ENCODE measurements around the gene TRAPPC3. TPM values are rescaled to one million over a fixed set of nuclear protein-coding genes. Genes with fewer than 3 reads are reported as not detected.

The TRAPPC3 gene
- total RNA-seq, 1 experiment from 2014 or later, result 86.6 TPM

DNA sequence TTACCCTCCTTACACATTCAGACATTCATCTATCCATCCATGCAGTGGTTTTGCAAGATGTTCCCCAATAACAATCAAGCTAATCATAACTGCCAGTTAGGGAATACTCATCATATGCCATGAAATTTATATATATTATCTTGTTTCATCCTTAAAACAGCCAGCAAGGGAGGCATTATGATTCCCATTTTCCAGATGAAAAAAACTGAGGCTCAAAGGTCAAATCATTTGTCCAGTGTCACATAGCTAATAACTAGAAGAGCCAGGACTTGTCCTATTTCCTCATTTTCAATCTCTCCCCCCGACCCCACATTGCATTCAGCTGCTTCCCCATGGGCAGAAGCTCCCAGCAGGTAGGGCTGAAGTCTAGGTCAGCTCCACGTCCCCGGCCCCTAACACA is 17.3 kb downstream of the TRAPPC3 start:
- intact Hi-C loops (cut with micrococcal nuclease; ENCODE audit: unreplicated experiment), result loop anchor here (5.0 kb wide), 1 partner anchor 35 kb away; no protein-coding TSS in a partner anchor
- H3K9me3 ChIP-seq (ENCODE audit: low read depth, low read length, poor library complexity, severe bottlenecking), result no peaks in the 10 kb centered on the region
- ChIA-PET POLR2A (ENCODE audit: low non-redundant PET) (no interaction called here), CTCF (no interaction called here)
- H3K36me3 ChIP-seq (ENCODE audit: insufficient read depth, low read length, poor library complexity, severe bottlenecking), result peaks cover 9% of the 10 kb centered on the region
- TF ChIP-seq EZH2 (IDR thresholded peaks at IDR 0.05; ENCODE audit: borderline replicate concordance, low read depth, low read length, poor library complexity, severe bottlenecking), result no peak
- TF ChIP-seq, protein P1, sequence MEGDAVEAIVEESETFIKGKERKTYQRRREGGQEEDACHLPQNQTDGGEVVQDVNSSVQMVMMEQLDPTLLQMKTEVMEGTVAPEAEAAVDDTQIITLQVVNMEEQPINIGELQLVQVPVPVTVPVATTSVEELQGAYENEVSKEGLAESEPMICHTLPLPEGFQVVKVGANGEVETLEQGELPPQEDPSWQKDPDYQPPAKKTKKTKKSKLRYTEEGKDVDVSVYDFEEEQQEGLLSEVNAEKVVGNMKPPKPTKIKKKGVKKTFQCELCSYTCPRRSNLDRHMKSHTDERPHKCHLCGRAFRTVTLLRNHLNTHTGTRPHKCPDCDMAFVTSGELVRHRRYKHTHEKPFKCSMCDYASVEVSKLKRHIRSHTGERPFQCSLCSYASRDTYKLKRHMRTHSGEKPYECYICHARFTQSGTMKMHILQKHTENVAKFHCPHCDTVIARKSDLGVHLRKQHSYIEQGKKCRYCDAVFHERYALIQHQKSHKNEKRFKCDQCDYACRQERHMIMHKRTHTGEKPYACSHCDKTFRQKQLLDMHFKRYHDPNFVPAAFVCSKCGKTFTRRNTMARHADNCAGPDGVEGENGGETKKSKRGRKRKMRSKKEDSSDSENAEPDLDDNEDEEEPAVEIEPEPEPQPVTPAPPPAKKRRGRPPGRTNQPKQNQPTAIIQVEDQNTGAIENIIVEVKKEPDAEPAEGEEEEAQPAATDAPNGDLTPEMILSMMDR (conservative IDR thresholded peaks at IDR 0.05; ENCODE audit: low read depth, low read length), result no peak
- DNase-seq (ENCODE audit: low spot score), result no peak
- H3K27me3 ChIP-seq (replicated peaks; ENCODE audit: insufficient read depth, low read depth, low read length, poor library complexity), result no peaks in the 10 kb centered on the region
- H3K27ac ChIP-seq (ENCODE audit: low read depth, low read length, poor library complexity, severe bottlenecking), result no peak overlapping the region
- BruUV-seq (replicated peaks), result no TSS peak
- H3K4me3 ChIP-seq (ENCODE audit: low read depth, low read length, poor library complexity, severe bottlenecking), result no peak overlapping the region
- H3K4me1 ChIP-seq (ENCODE audit: insufficient read depth, low read length, poor library complexity, severe bottlenecking), result peaks cover 10% of the 10 kb centered on the region

DNA sequence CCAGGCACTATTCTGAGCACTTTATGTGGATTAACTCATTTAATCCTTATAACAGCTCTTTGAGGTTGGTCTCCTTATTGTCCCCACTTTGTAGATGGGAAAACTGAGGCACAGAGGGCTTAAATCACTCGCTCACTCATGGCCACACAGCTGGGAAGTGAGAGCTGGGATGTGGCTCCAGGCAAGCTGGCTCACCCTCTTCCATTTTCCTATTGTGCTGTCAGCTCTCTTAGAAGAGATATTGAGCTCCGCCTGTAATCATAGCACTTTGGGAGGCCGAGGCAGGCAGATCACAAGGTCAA is 20.4 kb downstream of the TRAPPC3 start:
- no peak overlapping the region for H3K27ac ChIP-seq (ENCODE audit: low read depth, low read length, poor library complexity, severe bottlenecking)
- H3K27me3 ChIP-seq (replicated peaks; ENCODE audit: insufficient read depth, low read depth, low read length, poor library complexity), result peaks cover 12% of the 10 kb centered on the region
- DNase-seq (ENCODE audit: low spot score), result no peak
- intact Hi-C loops (cut with micrococcal nuclease; ENCODE audit: unreplicated experiment), result no loop called here
- POLR2A ChIA-PET (ENCODE audit: low non-redundant PET), result no interaction called here
- H3K4me3 ChIP-seq (ENCODE audit: low read depth, low read length, poor library complexity, severe bottlenecking), result no peak overlapping the region
- no TSS peak for BruUV-seq (replicated peaks)
- H3K9me3 ChIP-seq (ENCODE audit: low read depth, low read length, poor library complexity, severe bottlenecking), result no peaks in the 10 kb centered on the region
- peaks cover 8% of the 10 kb centered on the region for H3K4me1 ChIP-seq (ENCODE audit: insufficient read depth, low read length, poor library complexity, severe bottlenecking)
- H3K36me3 ChIP-seq (ENCODE audit: insufficient read depth, low read length, poor library complexity, severe bottlenecking), result no peaks in the 10 kb centered on the region
- CTCF ChIA-PET, result no interaction called here
- TF ChIP-seq, protein P1 (conservative IDR thresholded peaks at IDR 0.05; ENCODE audit: low read depth, low read length), result no peak
- no peak for TF ChIP-seq EZH2 (IDR thresholded peaks at IDR 0.05; ENCODE audit: borderline replicate concordance, low read depth, low read length, poor library complexity, severe bottlenecking)

DNA sequence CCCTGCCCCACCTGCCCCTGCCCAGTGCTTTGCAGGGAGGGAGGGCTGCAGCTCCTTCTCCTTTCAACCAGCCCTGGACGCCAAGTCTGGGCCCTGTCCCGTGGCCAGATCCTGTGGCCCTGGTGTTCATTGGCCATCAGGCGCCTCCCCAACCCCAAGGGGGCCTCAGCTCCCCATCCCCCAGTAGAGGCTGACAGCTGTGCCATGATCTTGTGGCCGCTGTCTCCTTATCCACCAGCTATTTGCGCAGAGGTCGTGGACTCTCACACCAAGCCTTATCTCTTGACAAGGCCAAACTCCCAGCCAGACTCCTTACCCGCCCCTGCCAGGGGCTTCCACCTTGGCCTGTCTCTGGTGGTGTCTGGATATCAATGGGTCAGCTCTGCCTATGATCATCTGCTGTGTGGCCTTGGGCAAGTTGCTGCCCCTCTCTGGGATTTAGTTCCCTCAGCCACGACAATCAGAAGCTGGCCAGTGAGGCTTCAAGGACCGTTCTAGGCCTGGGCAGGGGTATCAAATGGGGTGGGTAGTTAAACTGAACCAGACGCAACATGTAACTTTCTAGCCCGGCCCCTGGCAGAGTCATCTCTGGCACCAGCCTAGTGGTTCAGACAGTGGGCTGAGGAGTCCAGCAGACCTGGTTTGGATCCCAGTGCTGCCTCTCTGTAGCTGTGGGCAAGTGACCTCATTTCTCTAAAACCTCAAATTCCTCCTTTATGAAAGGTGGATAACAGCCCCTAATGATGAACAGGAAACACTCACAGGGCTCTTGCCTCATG is 21.0 kb downstream of the TRAPPC3 start:
- intact Hi-C loops (cut with micrococcal nuclease; ENCODE audit: unreplicated experiment), result no loop called here
- no peak for DNase-seq (ENCODE audit: low spot score)
- no peaks in the 10 kb centered on the region for H3K36me3 ChIP-seq (ENCODE audit: insufficient read depth, low read length, poor library complexity, severe bottlenecking)
- no peak overlapping the region for H3K4me3 ChIP-seq (ENCODE audit: low read depth, low read length, poor library complexity, severe bottlenecking)
- H3K27me3 ChIP-seq (replicated peaks; ENCODE audit: insufficient read depth, low read depth, low read length, poor library complexity), result peaks cover 13% of the 10 kb centered on the region
- TF ChIP-seq, protein P1 (conservative IDR thresholded peaks at IDR 0.05; ENCODE audit: low read depth, low read length), result no peak
- no peak for TF ChIP-seq EZH2 (IDR thresholded peaks at IDR 0.05; ENCODE audit: borderline replicate concordance, low read depth, low read length, poor library complexity, severe bottlenecking)
- no peak overlapping the region for H3K27ac ChIP-seq (ENCODE audit: low read depth, low read length, poor library complexity, severe bottlenecking)
- ChIA-PET POLR2A (ENCODE audit: low non-redundant PET) (no interaction called here), CTCF (no interaction called here)
- peaks cover 2% of the 10 kb centered on the region for H3K4me1 ChIP-seq (ENCODE audit: insufficient read depth, low read length, poor library complexity, severe bottlenecking)
- BruUV-seq (replicated peaks), result no TSS peak
- no peaks in the 10 kb centered on the region for H3K9me3 ChIP-seq (ENCODE audit: low read depth, low read length, poor library complexity, severe bottlenecking)
